ENCODE measurements around the gene ZNF524. TPM values are rescaled to one million over a fixed set of nuclear protein-coding genes. Genes with fewer than 3 reads are reported as not detected.

Gene ZNF524
- total RNA-seq, 1 donor from 2014 or later = 17.5 TPM

- peak; percentile 42 for DNase-seq
- ATAC-seq (ENCODE audit: poor library complexity) = peak; percentile 70
- intact Hi-C loops (cut with DNase I) = loop anchor here (5.0 to 10.0 kb wide), 2 partner anchors 165 to 488 kb away; partner anchors contain the start of gene TNNT1
Observed at GRCh38 chr19:55632463-55632834, 32.4 kb downstream of the ZNF524 start.

- intact Hi-C loops (cut with DNase I) = loop anchor here (5.0 to 10.0 kb wide), 2 partner anchors 167 to 489 kb away; partner anchors contain the start of gene TNNT1
- no peak for DNase-seq
- no peak for ATAC-seq (ENCODE audit: poor library complexity)
Observed at GRCh38 chr19:55633861-55634260, 33.8 kb downstream of the ZNF524 start.

GRCh38 chr19:55635334-55635717 lies 35.2 kb downstream of the ZNF524 start:
- peak; percentile 42 for DNase-seq
- intact Hi-C loops (cut with DNase I) = loop anchor here (10.0 kb wide), 1 partner anchor 491 kb away; the partner anchor contains the start of gene TNNT1
- ATAC-seq (ENCODE audit: poor library complexity) = no peak

GRCh38 chr19:55635856-55636440 lies 35.9 kb downstream of the ZNF524 start:
- ATAC-seq (ENCODE audit: poor library complexity) = no peak
- no peak for DNase-seq
- intact Hi-C loops (cut with DNase I) = loop anchor here (10.0 kb wide), 1 partner anchor 491 kb away; the partner anchor contains the start of gene TNNT1

GRCh38 chr19:55636723-55637122 lies 36.6 kb downstream of the ZNF524 start:
- intact Hi-C loops (cut with DNase I) = loop anchor here (10.0 kb wide), 1 partner anchor 492 kb away; the partner anchor contains the start of gene TNNT1
- ATAC-seq (ENCODE audit: poor library complexity) (no peak), DNase-seq (peak; percentile 27)

- peak; percentile 38 for DNase-seq
- intact Hi-C loops (cut with DNase I) = loop anchor here (10.0 kb wide), 1 partner anchor 493 kb away; the partner anchor contains the start of gene TNNT1
Observed at GRCh38 chr19:55637534-55637933, 37.4 kb downstream of the ZNF524 start.

GRCh38 chr19:55638864-55639359 lies 38.8 kb downstream of the ZNF524 start:
- peak; percentile 46 for DNase-seq
- no peak for ATAC-seq (ENCODE audit: poor library complexity)
- intact Hi-C loops (cut with DNase I) = loop anchor here (10.0 kb wide), 1 partner anchor 494 kb away; the partner anchor contains the start of gene TNNT1

More at GRCh38 chr19:55637534-55637933, 37.4 kb downstream of the ZNF524 start:
- ATAC-seq (ENCODE audit: poor library complexity) = no peak

- peak; percentile 80 for DNase-seq
- peak; percentile 12 for ATAC-seq (ENCODE audit: poor library complexity)
- intact Hi-C loops (cut with DNase I) = no loop called here
Observed at GRCh38 chr19:55640043-55640576, 40.0 kb downstream of the ZNF524 start.

GRCh38 chr19:55640577-55641425 lies 40.7 kb downstream of the ZNF524 start, which contains the start of gene ZNF580:
TSS of gene ZNF580 (plus strand) at chr19:55641002. CDS start at chr19:55642509, 1,507 bp downstream.
- intact Hi-C loops (cut with DNase I) = no loop called here
- peak; percentile 80 for DNase-seq

GRCh38 chr19:55641426-55642152 lies 41.5 kb downstream of the ZNF524 start:
- DNase-seq (no peak), ATAC-seq (ENCODE audit: poor library complexity) (no peak)
- intact Hi-C loops (cut with DNase I) = no loop called here

More at GRCh38 chr19:55640577-55641425, 40.7 kb downstream of the ZNF524 start, which contains the start of gene ZNF580:
- peak; percentile 79 for ATAC-seq (ENCODE audit: poor library complexity)

- ATAC-seq (ENCODE audit: poor library complexity) = peak; percentile 2
- peak; percentile 47 for DNase-seq
- intact Hi-C loops (cut with DNase I) = no loop called here
Observed at GRCh38 chr19:55642153-55643002, 42.3 kb downstream of the ZNF524 start.

- ATAC-seq (ENCODE audit: poor library complexity) (peak; percentile 53), DNase-seq (peak; percentile 84)
- intact Hi-C loops (cut with DNase I) = no loop called here
Observed at GRCh38 chr19:55643003-55643886, 43.2 kb downstream of the ZNF524 start, which contains the start of gene ZNF581. TSS of gene ZNF581 (plus strand) at chr19:55643649. CDS start at chr19:55644572, 923 bp downstream.

GRCh38 chr19:55643887-55644176 lies 43.7 kb downstream of the ZNF524 start:
- intact Hi-C loops (cut with DNase I) = no loop called here
- DNase-seq = no peak
- no peak for ATAC-seq (ENCODE audit: poor library complexity)

- intact Hi-C loops (cut with DNase I) = no loop called here
- ATAC-seq (ENCODE audit: poor library complexity) = no peak
- DNase-seq = peak; percentile 39
Observed at GRCh38 chr19:55644191-55644833, 44.2 kb downstream of the ZNF524 start.

- ATAC-seq (ENCODE audit: poor library complexity) = no peak
- intact Hi-C loops (cut with DNase I) = no loop called here
- peak; percentile 36 for DNase-seq
Observed at GRCh38 chr19:55644842-55645511, 44.9 kb downstream of the ZNF524 start.

GRCh38 chr19:55645512-55645881 lies 45.4 kb downstream of the ZNF524 start:
- DNase-seq = no peak
- ATAC-seq (ENCODE audit: poor library complexity) = no peak
- intact Hi-C loops (cut with DNase I) = no loop called here

Data from Right ventricle myocardium superior (tissue), 1 donor.